ENCODE results near the gene SH3BGRL2.
"Not testable (repeated sequence)": the region's sequence is repeated elsewhere in the genome, so short reads cannot be mapped to it uniquely, and the experiment has no call there.

Gene SH3BGRL2

DNA sequence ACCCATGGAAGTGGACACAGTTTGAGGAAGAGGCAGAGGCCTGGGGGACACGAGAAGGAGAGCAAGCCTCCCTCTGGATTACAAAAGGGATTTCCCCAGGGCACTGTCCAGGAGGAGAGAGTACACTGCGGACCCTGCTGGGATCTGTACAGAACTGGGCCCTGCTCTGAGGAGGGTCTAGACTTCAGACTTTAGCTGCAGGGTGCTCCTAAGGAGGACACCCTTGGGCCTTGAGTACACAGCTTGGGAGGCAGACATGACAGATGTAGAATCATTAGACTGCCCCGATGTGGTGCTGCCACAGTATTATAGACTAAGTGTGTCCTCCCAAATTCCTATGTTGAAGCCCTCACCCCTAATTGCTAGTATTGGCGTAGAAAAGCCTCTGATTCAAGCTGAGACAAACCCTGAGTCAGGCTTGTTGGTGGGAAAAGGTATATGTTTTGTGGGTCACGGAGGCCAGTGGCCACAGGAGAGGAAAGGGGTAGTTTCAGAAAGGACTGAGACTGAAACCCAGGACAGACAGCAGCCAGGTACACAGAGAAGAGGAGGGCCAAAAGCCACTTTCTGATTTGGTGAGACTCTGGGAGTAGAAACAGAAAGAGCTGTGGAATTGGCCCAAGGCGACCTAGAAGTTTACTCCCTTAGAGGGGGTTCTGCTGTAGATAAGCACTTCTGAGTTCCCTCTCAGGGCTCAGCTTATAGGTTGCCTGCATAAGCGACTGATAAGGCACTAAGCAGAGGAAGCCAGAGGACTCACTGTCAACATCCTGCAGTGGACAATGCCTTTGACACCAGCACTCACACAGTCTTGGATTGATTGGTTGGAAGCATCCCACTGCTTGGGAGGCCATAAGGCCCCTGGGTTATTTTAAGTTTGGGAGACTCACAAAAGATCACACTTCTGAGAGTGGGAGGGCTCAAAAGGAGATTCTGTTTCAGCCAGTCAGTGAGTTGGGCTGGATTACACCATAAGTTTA lies 16.5 kb upstream of the SH3BGRL2 start:
- Histone ChIP-seq H3K9me3 (ENCODE audit: control extremely low read depth in 1 of 5, control insufficient read depth in 4 of 5, insufficient read depth in 2 of 5, low read depth in 1 of 5, low read length in 4 of 5) (no peaks in the 10 kb centered on the region), H3K4me1 (ENCODE audit: control extremely low read depth in 1 of 4, control insufficient read depth in 4 of 4, insufficient read depth in 4 of 4, low read length in 3 of 4) (peaks cover 0 to 3% (median 0%) of the 10 kb centered on the region in 4 experiments), H3K27me3 (replicated peaks in 2 of 5; ENCODE audit: control insufficient read depth in 4 of 5, insufficient read depth in 5 of 5, low read length in 4 of 5) (no peaks in the 10 kb centered on the region), H3K36me3 (ENCODE audit: control insufficient read depth in 4 of 4, insufficient read depth in 4 of 4, low read length in 3 of 4) (no peaks in the 10 kb centered on the region), H3K4me3 (ENCODE audit: control insufficient read depth in 1 of 7, extremely low read depth in 1 of 7, insufficient read depth in 4 of 7, low read depth in 2 of 7, low read length in 6 of 7) (no peak overlapping the region), H3K27ac (ENCODE audit: insufficient read depth in 1 of 2, low read depth in 1 of 2, low read length in 2 of 2, poor library complexity in 1 of 2, severe bottlenecking in 2 of 2) (no peak overlapping the region)
- DNase-seq: peak in 2 of 3 donors; percentile 48 to 51
- ChIA-PET CTCF (interaction anchor here (1.7 kb wide), 2 partner anchors 18 to 58 kb away, joined by 4 read pairs; no protein-coding TSS in a partner anchor), POLR2A (no interaction called here)
- WGBS (ENCODE audit: insufficient coverage): 90% methylated on average over 6 of the region's 7 CpGs

- Histone ChIP-seq H3K4me1 (ENCODE audit: control extremely low read depth in 1 of 4, control insufficient read depth in 4 of 4, insufficient read depth in 4 of 4, low read length in 3 of 4) (peaks cover 0 to 3% (median 0%) of the 10 kb centered on the region in 4 experiments), H3K27me3 (replicated peaks in 2 of 5; ENCODE audit: control insufficient read depth in 4 of 5, insufficient read depth in 5 of 5, low read length in 4 of 5) (no peaks in the 10 kb centered on the region), H3K27ac (ENCODE audit: insufficient read depth in 1 of 2, low read depth in 1 of 2, low read length in 2 of 2, poor library complexity in 1 of 2, severe bottlenecking in 2 of 2) (no peak overlapping the region), H3K36me3 (ENCODE audit: control insufficient read depth in 4 of 4, insufficient read depth in 4 of 4, low read length in 3 of 4) (no peaks in the 10 kb centered on the region), H3K4me3 (ENCODE audit: control insufficient read depth in 1 of 7, extremely low read depth in 1 of 7, insufficient read depth in 4 of 7, low read depth in 2 of 7, low read length in 6 of 7) (no peak overlapping the region), H3K9me3 (ENCODE audit: control extremely low read depth in 1 of 5, control insufficient read depth in 4 of 5, insufficient read depth in 2 of 5, low read depth in 1 of 5, low read length in 4 of 5) (no peaks in the 10 kb centered on the region)
- WGBS (ENCODE audit: insufficient coverage): no CpG with 5 or more reads among the region's 1 CpG
- no peak for DNase-seq
- ChIA-PET POLR2A (no interaction called here), CTCF (no interaction called here)
These were observed 13.6 kb upstream of the SH3BGRL2 start for GRCh38 chr6:79617518-79617941.

DNA sequence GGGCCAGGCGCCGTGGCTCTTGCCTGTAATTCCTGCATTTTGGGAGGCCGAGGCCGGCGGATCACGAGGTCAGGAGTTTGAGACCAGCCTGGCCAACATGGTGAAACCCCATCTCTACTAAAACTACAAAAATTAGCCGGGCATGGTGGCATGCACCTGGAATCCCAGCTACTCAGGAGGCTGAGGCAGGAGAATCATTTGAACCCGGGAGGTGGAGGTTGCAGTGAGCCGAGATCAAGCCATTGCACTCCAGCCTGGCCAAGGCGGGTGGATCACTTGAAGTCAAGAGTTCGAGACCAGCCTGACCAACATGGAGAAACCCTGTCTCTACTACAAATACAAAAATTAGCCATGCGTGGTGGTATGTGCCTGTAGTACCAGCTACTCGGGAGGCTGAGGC lies 12.7 kb upstream of the SH3BGRL2 start:
- H3K27ac ChIP-seq (ENCODE audit: insufficient read depth in 1 of 2, low read depth in 1 of 2, low read length in 2 of 2, poor library complexity in 1 of 2, severe bottlenecking in 2 of 2); H3K36me3 ChIP-seq (ENCODE audit: control insufficient read depth in 4 of 4, insufficient read depth in 4 of 4, low read length in 3 of 4); H3K4me3 ChIP-seq (ENCODE audit: control insufficient read depth in 1 of 7, extremely low read depth in 1 of 7, insufficient read depth in 4 of 7, low read depth in 2 of 7, low read length in 6 of 7); H3K9me3 ChIP-seq (ENCODE audit: control extremely low read depth in 1 of 5, control insufficient read depth in 4 of 5, insufficient read depth in 2 of 5, low read depth in 1 of 5, low read length in 4 of 5); H3K4me1 ChIP-seq (ENCODE audit: control extremely low read depth in 1 of 4, control insufficient read depth in 4 of 4, insufficient read depth in 4 of 4, low read length in 3 of 4); DNase-seq; POLR2A ChIA-PET; H3K27me3 ChIP-seq (replicated peaks in 2 of 5; ENCODE audit: control insufficient read depth in 4 of 5, insufficient read depth in 5 of 5, low read length in 4 of 5): not testable (repeated sequence)
- WGBS (ENCODE audit: insufficient coverage): 91% methylated on average over 10 of the region's 13 CpGs
- CTCF ChIA-PET: interaction anchor here (0.7 kb wide), 1 partner anchor 14 kb away, joined by 3 read pairs; no protein-coding TSS in a partner anchor

DNA sequence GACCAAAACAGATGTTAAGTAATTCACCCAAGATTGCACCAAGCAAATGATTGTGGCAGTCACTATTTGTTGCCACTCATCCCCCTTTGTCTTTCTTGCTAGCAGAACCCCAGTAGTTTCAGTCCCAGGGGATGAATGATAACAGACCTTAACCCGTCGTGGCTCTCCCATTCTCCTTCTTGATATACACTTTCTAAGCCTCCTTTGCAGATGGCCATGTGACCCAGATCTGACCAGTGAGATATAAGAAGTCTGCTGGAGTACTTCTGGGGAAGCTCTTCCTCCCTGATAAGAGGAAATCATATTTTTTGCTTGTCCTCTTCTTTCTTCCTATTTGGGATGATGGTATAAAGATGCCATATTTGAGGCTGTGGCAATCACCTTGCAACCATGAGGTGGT lies 9.6 kb upstream of the SH3BGRL2 start:
- Histone ChIP-seq H3K36me3 (ENCODE audit: control insufficient read depth in 4 of 4, insufficient read depth in 4 of 4, low read length in 3 of 4) (no peaks in the 10 kb centered on the region), H3K27ac (ENCODE audit: insufficient read depth in 1 of 2, low read depth in 1 of 2, low read length in 2 of 2, poor library complexity in 1 of 2, severe bottlenecking in 2 of 2) (no peak overlapping the region), H3K27me3 (replicated peaks in 2 of 5; ENCODE audit: control insufficient read depth in 4 of 5, insufficient read depth in 5 of 5, low read length in 4 of 5) (no peaks in the 10 kb centered on the region), H3K4me3 (ENCODE audit: control insufficient read depth in 1 of 7, extremely low read depth in 1 of 7, insufficient read depth in 4 of 7, low read depth in 2 of 7, low read length in 6 of 7) (no peak overlapping the region), H3K9me3 (ENCODE audit: control extremely low read depth in 1 of 5, control insufficient read depth in 4 of 5, insufficient read depth in 2 of 5, low read depth in 1 of 5, low read length in 4 of 5) (no peaks in the 10 kb centered on the region), H3K4me1 (ENCODE audit: control extremely low read depth in 1 of 4, control insufficient read depth in 4 of 4, insufficient read depth in 4 of 4, low read length in 3 of 4) (no peaks in the 10 kb centered on the region)
- no peak for DNase-seq
- ChIA-PET POLR2A (no interaction called here), CTCF (interaction anchor here (0.6 to 0.7 kb wide), 2 partner anchors 51 to 534 kb away, joined by 3 to 4 read pairs; no protein-coding TSS in a partner anchor)
- whole genome bisulfite sequencing (ENCODE audit: insufficient coverage): 100% methylated on average over 2 of the region's 2 CpGs

DNA sequence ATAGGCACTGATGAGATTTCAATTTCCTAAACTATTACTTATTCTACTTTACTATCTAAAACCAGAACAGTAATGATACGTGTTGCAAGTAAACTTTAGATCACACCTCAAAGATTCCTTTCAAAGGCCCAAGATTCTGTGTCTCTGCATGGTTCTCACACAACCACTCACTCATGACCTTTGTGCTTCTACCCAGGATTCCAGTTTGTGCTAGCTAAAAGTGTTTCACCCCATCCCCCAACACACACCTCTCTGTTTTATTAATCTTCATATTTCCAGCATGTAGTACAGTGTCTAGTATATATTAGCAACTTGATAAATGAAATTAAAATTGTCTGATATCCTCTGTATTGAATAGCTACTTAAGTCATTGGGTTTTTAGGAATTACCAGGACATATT lies 8.8 kb upstream of the SH3BGRL2 start:
- POLR2A ChIA-PET: no interaction called here
- CTCF ChIA-PET: no interaction called here
- 86% methylated on average over 1 of the region's 1 CpG for WGBS (ENCODE audit: insufficient coverage)
- H3K9me3 ChIP-seq (ENCODE audit: control extremely low read depth in 1 of 5, control insufficient read depth in 4 of 5, insufficient read depth in 2 of 5, low read depth in 1 of 5, low read length in 4 of 5): no peaks in the 10 kb centered on the region
- no peaks in the 10 kb centered on the region for H3K36me3 ChIP-seq (ENCODE audit: control insufficient read depth in 4 of 4, insufficient read depth in 4 of 4, low read length in 3 of 4)
- H3K27ac ChIP-seq (ENCODE audit: insufficient read depth in 1 of 2, low read depth in 1 of 2, low read length in 2 of 2, poor library complexity in 1 of 2, severe bottlenecking in 2 of 2): no peak overlapping the region
- no peaks in the 10 kb centered on the region for H3K27me3 ChIP-seq (replicated peaks in 2 of 5; ENCODE audit: control insufficient read depth in 4 of 5, insufficient read depth in 5 of 5, low read length in 4 of 5)
- no peak for DNase-seq
- no peaks in the 10 kb centered on the region for H3K4me1 ChIP-seq (ENCODE audit: control extremely low read depth in 1 of 4, control insufficient read depth in 4 of 4, insufficient read depth in 4 of 4, low read length in 3 of 4)
- H3K4me3 ChIP-seq (ENCODE audit: control insufficient read depth in 1 of 7, extremely low read depth in 1 of 7, insufficient read depth in 4 of 7, low read depth in 2 of 7, low read length in 6 of 7): no peak overlapping the region

DNA sequence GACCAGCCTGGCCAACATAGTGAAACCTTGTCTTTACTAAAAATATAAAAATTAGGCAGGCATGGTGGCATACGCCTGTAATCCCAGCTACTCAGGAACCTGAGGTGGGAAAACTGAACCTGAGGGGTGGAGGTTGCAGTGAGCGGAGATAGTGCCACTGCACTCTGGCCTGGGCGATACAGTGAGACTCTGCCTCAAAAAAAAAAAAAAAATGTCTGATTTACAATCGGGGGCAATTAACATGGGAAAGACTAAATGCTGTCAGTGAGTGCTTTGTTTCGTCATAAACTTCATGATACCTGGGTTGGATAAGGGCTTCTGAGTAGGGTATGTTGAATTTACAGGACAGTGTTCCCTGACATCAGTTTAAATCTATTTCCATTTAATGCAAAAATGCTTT lies 8.0 kb upstream of the SH3BGRL2 start:
- DNase-seq: no peak
- Histone ChIP-seq H3K4me3 (ENCODE audit: control insufficient read depth in 1 of 7, extremely low read depth in 1 of 7, insufficient read depth in 4 of 7, low read depth in 2 of 7, low read length in 6 of 7) (no peak overlapping the region), H3K4me1 (ENCODE audit: control extremely low read depth in 1 of 4, control insufficient read depth in 4 of 4, insufficient read depth in 4 of 4, low read length in 3 of 4) (no peaks in the 10 kb centered on the region), H3K36me3 (ENCODE audit: control insufficient read depth in 4 of 4, insufficient read depth in 4 of 4, low read length in 3 of 4) (no peaks in the 10 kb centered on the region), H3K9me3 (ENCODE audit: control extremely low read depth in 1 of 5, control insufficient read depth in 4 of 5, insufficient read depth in 2 of 5, low read depth in 1 of 5, low read length in 4 of 5) (no peaks in the 10 kb centered on the region), H3K27me3 (replicated peaks in 2 of 5; ENCODE audit: control insufficient read depth in 4 of 5, insufficient read depth in 5 of 5, low read length in 4 of 5) (no peaks in the 10 kb centered on the region), H3K27ac (ENCODE audit: insufficient read depth in 1 of 2, low read depth in 1 of 2, low read length in 2 of 2, poor library complexity in 1 of 2, severe bottlenecking in 2 of 2) (no peak overlapping the region)
- 100% methylated on average over 3 of the region's 5 CpGs for WGBS (ENCODE audit: insufficient coverage)
- POLR2A ChIA-PET: no interaction called here
- CTCF ChIA-PET: no interaction called here

- POLR2A ChIA-PET: no interaction called here
- CTCF ChIA-PET: no interaction called here
- Histone ChIP-seq H3K27ac (ENCODE audit: insufficient read depth in 1 of 2, low read depth in 1 of 2, low read length in 2 of 2, poor library complexity in 1 of 2, severe bottlenecking in 2 of 2) (no peak overlapping the region), H3K4me3 (ENCODE audit: control insufficient read depth in 1 of 7, extremely low read depth in 1 of 7, insufficient read depth in 4 of 7, low read depth in 2 of 7, low read length in 6 of 7) (no peak overlapping the region), H3K36me3 (ENCODE audit: control insufficient read depth in 4 of 4, insufficient read depth in 4 of 4, low read length in 3 of 4) (no peaks in the 10 kb centered on the region), H3K4me1 (ENCODE audit: control extremely low read depth in 1 of 4, control insufficient read depth in 4 of 4, insufficient read depth in 4 of 4, low read length in 3 of 4) (peaks cover 0 to 5% (median 2%) of the 10 kb centered on the region in 4 experiments), H3K27me3 (replicated peaks in 2 of 5; ENCODE audit: control insufficient read depth in 4 of 5, insufficient read depth in 5 of 5, low read length in 4 of 5) (peaks cover 0 to 9% (median 0%) of the 10 kb centered on the region in 5 experiments), H3K9me3 (ENCODE audit: control extremely low read depth in 1 of 5, control insufficient read depth in 4 of 5, insufficient read depth in 2 of 5, low read depth in 1 of 5, low read length in 4 of 5) (no peaks in the 10 kb centered on the region)
- no peak for DNase-seq
These were observed 5.4 kb upstream of the SH3BGRL2 start for GRCh38 chr6:79625746-79626145.
